Ovary (tissue), 10 donors: Measurements from ENCODE around the gene SSU72. TPM values are rescaled to one million over a fixed set of nuclear protein-coding genes. Genes with fewer than 3 reads are reported as not detected.

Experiments
- DNase-seq, 5 donors: peaks; one replicate each; pipeline ENCODE4 v3.0.0-alpha.2; 2019 to 2020
- H3K27ac ChIP-seq, 2 donors: fragments of 200-600 bp; one replicate each; pipeline versions ENCODE4 v1.5.1 to v1.8.0; 2019 to 2022
- H3K27me3 ChIP-seq: fragments of 200-600 bp; one replicate; pipeline ENCODE4 v1.8.0; 2022
- H3K36me3 ChIP-seq: fragments of 200-600 bp; sonication (generic); one replicate; pipeline ENCODE4 v1.5.1; 2019
- H3K4me1 ChIP-seq: one replicate; pipeline ENCODE4 v1.8.1; 2013; ENCODE audit warnings: mild to moderate bottlenecking, moderate library complexity; ENCODE audit not compliant: insufficient read depth
- H3K4me3 ChIP-seq: fragments of 200-600 bp; sonication (generic); one replicate; pipeline ENCODE4 v1.5.1; 2017
- H3K9me3 ChIP-seq, 2 donors: fragments of 200-600 bp in 1 of 2; sonication (generic) in 1 of 2; one replicate each; pipeline versions ENCODE4 v1.5.1 to v1.8.1; 2013 to 2019; ENCODE audit warnings: mild to moderate bottlenecking in 1 of 2, moderate library complexity in 1 of 2
- CTCF ChIP-seq, 3 donors: fragments of 450-650 bp in 2 of 3; fragments of 200-600 bp in 1 of 3; IDR thresholded peaks; one replicate each; pipeline versions ENCODE4 v1.5.1 to v1.8.0; 2016 to 2022; ENCODE audit warnings: antibody characterized with exemption in 3 of 3, mild to moderate bottlenecking in 1 of 3
- EP300 ChIP-seq: sonication (generic); formaldehyde crosslinking; IDR thresholded peaks from one replicate; pipeline ENCODE4 v1.6.1; 2017; ENCODE audit warnings: antibody characterized with exemption
- POLR2A ChIP-seq: fragments of 450-650 bp; IDR thresholded peaks from one replicate; pipeline ENCODE4 v1.6.1; 2017; ENCODE audit warnings: antibody characterized with exemption, mild to moderate bottlenecking, moderate library complexity
- WGBS, 3 donors: extraction: QIAGEN DNeasy Blood & Tissue Kit in 1 of 3; methylation state at CpG; one replicate each; pipeline versions ENCODE4 v1.1.5 to v1.1.7; 2013 to 2017; 5-methylcytosine and 5-hydroxymethylcytosine counted together
- intact Hi-C, 4 donors: fragments of 100-400 bp; cut with DNase I; formaldehyde crosslinking; loops; one replicate each; pipeline versions ENCODE4 v1.11.0 to v1.15.1; 2022 to 2023
- long read RNA-seq, 3 donors: library from polyadenylated mRNA in 2 of 3; unstranded in 2 of 3; transcript quantifications; one replicate each; pipeline ENCODE4 v2.0.0 and lab custom pipeline, GENCODE V29; 2021 to 2026
- polyA plus RNA-seq, 2 donors: library from polyadenylated mRNA; stranded (reverse); fragments of 200-250 nt in 1 of 2; fragments of 350-450 nt in 1 of 2; fragmentation: Illumina TruSeq in 1 of 2; extraction: RNeasy Lipid Tissue Mini Kit (QIAGEN cat#74804) in 1 of 2; gene quantifications; one replicate each; pipeline ENCODE4 v1.2.3, GENCODE V29; 2013 to 2014
- total RNA-seq, 7 donors: library from RNA; depleted of rRNA in 2 of 7; stranded (reverse); fragments of >200 nt in 2 of 7; fragmentation: NEBNext Ultra II Directional in 3 of 7; extraction: Animal tissue kit (Norgen Biotek cat#: 25700) in 3 of 7; gene quantifications; one replicate each; pipeline versions ENCODE4 v1.1.0 to v1.2.4, GENCODE V29; 2016 to 2023
- donor health status: DM: no; HTN: no; CAD: no; lungs with moderate emphysema.
- donor health status: DM: no; HTN: no; CAD: no.
- donor health status: Bipolar disorder and iron deficiency.
- donor health status: DM: yes; HTN: yes; CAD: no.
- donor health status: DM: no; HTN: no; CAD: no.
- donor health status: DM: yes; HTN: yes; CAD: no.

Gene SSU72
- total RNA-seq (100 to 1,000 TPM in 6 of 7 donors, 10 to 100 TPM in 1; 91.9 to 119 (median 113) TPM), polyA plus RNA-seq (100 to 1,000 TPM in 1 of 2 donors, 10 to 100 TPM in 1; 72.3 to 107 TPM)
- long read RNA-seq, donor 1, full-length matches to known transcripts, result 79 of 103 reads
- long read RNA-seq, donor 1, partial matches to known transcripts, result 13 of 103 reads
- long read RNA-seq, donor 1, other reads (novel, unspliced or antisense), result 11 of 103 reads
- long read RNA-seq, donor 2, full-length matches to known transcripts, result 55 of 55 reads
- long read RNA-seq, donor 2, partial matches to known transcripts, result 0 of 55 reads
- long read RNA-seq, donor 2, other reads (novel, unspliced or antisense), result 0 of 55 reads
- long read RNA-seq, donor 3, full-length matches to known transcripts, result 164 of 184 reads
- long read RNA-seq, donor 3, partial matches to known transcripts, result 9 of 184 reads
- long read RNA-seq, donor 3, other reads (novel, unspliced or antisense), result 11 of 184 reads

- intact Hi-C loops, result loop anchor here in 1 of 4 donors (2.0 kb wide), 1 partner anchor 316 kb away; the partner anchor contains the start of gene GNB1
- no peaks in the 10 kb centered on the region for H3K27me3 ChIP-seq
- H3K27ac ChIP-seq, result peak within 1 kb of the TSS; percentile 97 to 99
- 0 to 1% (median 0%) methylated on average over 71 to 87 of the region's 87 CpGs for WGBS, 3 donors
- peak; percentile 89 to 96 (median 93) for DNase-seq
- peak within 1 kb of the TSS; percentile 63 for H3K4me3 ChIP-seq
- no peaks in the 10 kb centered on the region for H3K36me3 ChIP-seq
- peaks cover 4% of the 10 kb centered on the region for H3K4me1 ChIP-seq
- H3K9me3 ChIP-seq, result no peaks in the 10 kb centered on the region
- TF ChIP-seq EP300 (no peak), CTCF (IDR thresholded peaks at IDR 0.05) (peak in 1 of 3 donors; percentile 24), POLR2A (peak; percentile 96)
Measured at GRCh38 chr1:1574721-1575537, at the start of gene SSU72. Gene SSU72, minus strand, starts transcription at chr1:1574863. Its CDS starts 306 bp downstream, at chr1:1574557.

- Histone ChIP-seq H3K4me3 (no peak overlapping the region), H3K4me1 (no peaks in the 10 kb centered on the region), H3K9me3 (no peaks in the 10 kb centered on the region), H3K27ac (no peak overlapping the region), H3K27me3 (no peaks in the 10 kb centered on the region), H3K36me3 (no peaks in the 10 kb centered on the region)
- 85 to 92% (median 87%) methylated on average over 37 to 51 of the region's 51 CpGs for WGBS, 3 donors
- peak in 2 of 5 donors; percentile 34 to 44 for DNase-seq
- TF ChIP-seq EP300 (no peak), CTCF (IDR thresholded peaks at IDR 0.05) (no peak), POLR2A (no peak)
- intact Hi-C loops, result no loop called here
Measured at GRCh38 chr1:1623631-1624442, 49.2 kb upstream of the SSU72 start.

- Histone ChIP-seq H3K9me3 (no peaks in the 10 kb centered on the region), H3K36me3 (no peaks in the 10 kb centered on the region), H3K4me3 (no peak overlapping the region), H3K27ac (no peak overlapping the region), H3K4me1 (no peaks in the 10 kb centered on the region), H3K27me3 (no peaks in the 10 kb centered on the region)
- intact Hi-C loops, result no loop called here
- no peak for TF ChIP-seq POLR2A
- no peak for TF ChIP-seq CTCF (IDR thresholded peaks at IDR 0.05)
- no peak for TF ChIP-seq EP300
- peak in 3 of 5 donors; percentile 12 to 43 (median 33) for DNase-seq
- WGBS, 3 donors, result 92 to 93% (median 93%) methylated on average over 33 of the region's 33 CpGs
Measured at GRCh38 chr1:1623181-1623630, 48.5 kb upstream of the SSU72 start.

GRCh38 chr1:1622788-1623094, 48.1 kb upstream of the SSU72 start:
- Histone ChIP-seq H3K4me3 (no peak overlapping the region), H3K36me3 (no peaks in the 10 kb centered on the region), H3K27me3 (no peaks in the 10 kb centered on the region), H3K27ac (no peak overlapping the region), H3K9me3 (no peaks in the 10 kb centered on the region), H3K4me1 (no peaks in the 10 kb centered on the region)
- no peak for TF ChIP-seq EP300
- no peak for TF ChIP-seq CTCF (IDR thresholded peaks at IDR 0.05)
- no peak for TF ChIP-seq POLR2A
- no peak for DNase-seq
- intact Hi-C loops, result no loop called here
- 84 to 94% (median 89%) methylated on average over 17 of the region's 17 CpGs for WGBS, 3 donors
